Heart right ventricle (tissue), 16 donors: Measurements from ENCODE around the gene SLC4A7. TPM values are rescaled to one million over a fixed set of nuclear protein-coding genes. Genes with fewer than 3 reads are reported as not detected.

Experiments
- ATAC-seq, 8 donors: fragments of 200-7000 bp; cut with Tn5 transposase; one replicate each; pipeline ENCODE4 v1.9.1; 2020; ENCODE audit warnings: mild to moderate bottlenecking in 8 of 8, moderate library complexity in 8 of 8, moderate number of reproducible peaks in 1 of 8
- DNase-seq, 2 donors: peaks; one replicate each; pipeline ENCODE4 v3.0.0-alpha.2; 2020
- H3K27ac ChIP-seq, 10 donors: fragments of 200-600 bp; sonication (generic) in 2 of 10; one replicate each; pipeline versions ENCODE4 v1.5.0 to v1.8.0; 2020 to 2022; ENCODE audit warnings: mild to moderate bottlenecking in 3 of 10
- H3K27me3 ChIP-seq, 7 donors: fragments of 200-600 bp; one replicate each; pipeline ENCODE4 v1.8.0; 2021 to 2022; ENCODE audit warnings: mild to moderate bottlenecking in 2 of 7
- H3K36me3 ChIP-seq, 9 donors: fragments of 200-600 bp; sonication (generic) in 1 of 9; one replicate each; pipeline versions ENCODE4 v1.5.0 to v1.8.0; 2020 to 2022; ENCODE audit warnings: mild to moderate bottlenecking in 2 of 9
- H3K4me1 ChIP-seq, 9 donors: fragments of 200-600 bp; sonication (generic) in 1 of 9; one replicate each; pipeline versions ENCODE4 v1.5.0 to v1.8.0; 2020 to 2022; ENCODE audit warnings: mild to moderate bottlenecking in 4 of 9
- H3K4me3 ChIP-seq, 10 donors: fragments of 200-600 bp; sonication (generic) in 2 of 10; one replicate each; pipeline versions ENCODE4 v1.5.0 to v1.8.0; 2020 to 2022; ENCODE audit warnings: mild to moderate bottlenecking in 7 of 10, moderate library complexity in 2 of 10
- H3K9me3 ChIP-seq, 11 donors: fragments of 200-600 bp in 10 of 11; sonication (generic) in 2 of 11; one replicate each; pipeline versions ENCODE4 v1.5.0 to v1.8.0; 2013 to 2022; ENCODE audit warnings: mild to moderate bottlenecking in 2 of 11, control low read depth in 1 of 11, moderate library complexity in 1 of 11
- WGBS, 2 donors: extraction: QIAGEN DNeasy Blood & Tissue Kit; methylation state at CpG; one replicate each; pipeline ENCODE4 v1.1.7; 2013; ENCODE audit warnings: inconsistent platforms in 1 of 2; 5-methylcytosine and 5-hydroxymethylcytosine counted together
- intact Hi-C, 10 donors: fragments of 100-400 bp; cut with DNase I; formaldehyde crosslinking; loops; one replicate each; pipeline versions ENCODE4 v1.11.1 to v1.14.2; 2022
- polyA plus RNA-seq, 2 donors: library from polyadenylated mRNA; stranded (reverse); fragments of 200-250 nt; gene quantifications; one replicate each; pipeline ENCODE4 v1.2.3, GENCODE V29; 2013
- total RNA-seq, 10 donors: library from RNA; stranded (reverse); fragmentation: NEBNext Ultra II Directional in 3 of 10; extraction: Animal tissue kit (Norgen Biotek cat#: 25700) in 3 of 10; gene quantifications; one replicate each; pipeline versions ENCODE4 v1.2.1 to v1.2.4, GENCODE V29; 2021 to 2023
- TF ChIP-seq, protein P1 (sequence below), 9 donors: fragments of 200-600 bp; sonication (generic) in 2 of 9; IDR thresholded peaks; one replicate each; pipeline versions ENCODE4 v1.5.0 to v1.8.0; 2021 to 2022; ENCODE audit warnings: antibody characterized with exemption in 9 of 9, mild to moderate bottlenecking in 5 of 9, moderate library complexity in 1 of 9
- donor health status: Arrhythmogenic right ventricular cardiomyopathy.
- donor health status: ischemic (EF 13 %, LVEDD 7.1; RV severe dilation, severe dysfunction).
- donor health status: healthy with polysubstance abuse.
- donor health status: DM: no; HTN: yes; CAD: no.
- donor health status: DM: no; HTN: no; CAD: no.
- donor health status: ischemic (EF 25% LVEDD 6.9; RV normal size, moderate dysfunction).
- donor health status: ischemic (EF 25% LVEDD 5.7; RV mildly dilated, moderate dysfunction).
- donor health status: healthy.
- donor health status: DM: yes; HTN: yes; CAD: no.
- donor health status: Ischemic cardiomyopathy.
- donor health status: ischemic (EF 35%, LVEDD 5.7; RV mildly dilated, moderate dysfunction).
- donor health status: nonischemic (EF 11% LVEDD 7.7; RV severe dilation, severe dysfunction).
- donor health status: DM: yes; HTN: yes; CAD: no.
- donor health status: PGD.
- donor health status: ischemic (EF 29% LVEDD 5.4; RV normal size, mild dysfunction).
- donor health status: nonischemic (EF 23%, LVEDD 6.1; RV moderate dilation, normal function).

The SLC4A7 gene
- total and polyA plus RNA-seq, 12 donors, result 3.0 to 18.7 (median 11.8) TPM

DNA sequence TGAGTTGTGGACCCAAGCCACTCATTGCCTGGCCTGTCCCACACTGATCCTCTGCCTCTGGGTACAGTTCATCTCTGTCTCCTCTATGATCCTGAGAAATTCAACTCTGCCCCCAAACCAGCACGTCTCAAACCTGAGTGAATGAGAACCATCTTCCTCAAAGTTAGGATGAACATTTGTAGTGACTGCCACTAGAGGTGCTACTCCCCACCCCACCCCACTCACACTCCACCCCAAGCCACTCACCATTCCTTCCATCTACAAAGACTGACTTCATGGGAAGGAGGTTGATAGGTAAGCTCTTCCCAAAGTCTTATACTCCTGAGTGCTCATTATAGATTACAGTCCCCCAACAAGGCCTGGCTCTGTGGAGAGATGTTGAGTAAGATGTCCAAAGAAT is 158.8 kb downstream of the SLC4A7 start:
- intact Hi-C loops, result no loop called here
- peaks cover 0 to 27% (median 8%) of the 10 kb centered on the region in 9 donors for H3K4me1 ChIP-seq
- TF ChIP-seq, protein P1, sequence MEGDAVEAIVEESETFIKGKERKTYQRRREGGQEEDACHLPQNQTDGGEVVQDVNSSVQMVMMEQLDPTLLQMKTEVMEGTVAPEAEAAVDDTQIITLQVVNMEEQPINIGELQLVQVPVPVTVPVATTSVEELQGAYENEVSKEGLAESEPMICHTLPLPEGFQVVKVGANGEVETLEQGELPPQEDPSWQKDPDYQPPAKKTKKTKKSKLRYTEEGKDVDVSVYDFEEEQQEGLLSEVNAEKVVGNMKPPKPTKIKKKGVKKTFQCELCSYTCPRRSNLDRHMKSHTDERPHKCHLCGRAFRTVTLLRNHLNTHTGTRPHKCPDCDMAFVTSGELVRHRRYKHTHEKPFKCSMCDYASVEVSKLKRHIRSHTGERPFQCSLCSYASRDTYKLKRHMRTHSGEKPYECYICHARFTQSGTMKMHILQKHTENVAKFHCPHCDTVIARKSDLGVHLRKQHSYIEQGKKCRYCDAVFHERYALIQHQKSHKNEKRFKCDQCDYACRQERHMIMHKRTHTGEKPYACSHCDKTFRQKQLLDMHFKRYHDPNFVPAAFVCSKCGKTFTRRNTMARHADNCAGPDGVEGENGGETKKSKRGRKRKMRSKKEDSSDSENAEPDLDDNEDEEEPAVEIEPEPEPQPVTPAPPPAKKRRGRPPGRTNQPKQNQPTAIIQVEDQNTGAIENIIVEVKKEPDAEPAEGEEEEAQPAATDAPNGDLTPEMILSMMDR (IDR thresholded peaks at IDR 0.05), result no peak
- H3K9me3 ChIP-seq, result peaks cover 0 to 8% (median 0%) of the 10 kb centered on the region in 11 donors
- H3K27me3 ChIP-seq, result no peaks in the 10 kb centered on the region
- no peaks in the 10 kb centered on the region for H3K36me3 ChIP-seq
- WGBS, 2 donors, result 71 to 96% methylated on average over 1 of the region's 1 CpG
- no peak overlapping the region for H3K4me3 ChIP-seq
- peak overlapping the region in 3 of 10 donors; percentile 55 to 73 (median 72) for H3K27ac ChIP-seq
- ATAC-seq (no peak), DNase-seq (no peak)

DNA sequence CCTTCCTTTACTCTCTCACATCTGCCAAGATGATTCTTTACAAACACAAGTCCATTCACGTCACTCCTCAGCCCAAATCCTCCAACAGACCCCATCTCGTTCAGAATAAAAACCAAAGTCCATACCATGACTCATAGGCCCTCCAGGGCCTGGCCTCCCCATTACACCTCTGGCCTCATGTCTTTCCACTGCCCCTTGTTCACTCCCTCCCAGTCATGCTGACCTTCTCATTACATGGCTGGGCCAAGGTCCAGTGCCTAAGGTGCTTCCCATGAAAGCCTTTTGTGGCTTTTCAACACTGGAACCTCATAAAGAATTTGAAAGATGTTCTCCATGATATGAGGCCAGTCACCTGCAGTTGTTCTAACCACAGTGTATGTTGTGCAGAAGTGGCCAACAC is 159.5 kb downstream of the SLC4A7 start:
- TF ChIP-seq, protein P1 (IDR thresholded peaks at IDR 0.05), result no peak
- DNase-seq (no peak), ATAC-seq (no peak)
- peaks cover 0 to 34% (median 8%) of the 10 kb centered on the region in 9 donors for H3K4me1 ChIP-seq
- H3K4me3 ChIP-seq, result no peak overlapping the region
- intact Hi-C loops, result no loop called here
- H3K27ac ChIP-seq, result no peak overlapping the region
- WGBS, 2 donors, result 85 to 88% methylated on average over 2 of the region's 2 CpGs
- H3K36me3 ChIP-seq, result no peaks in the 10 kb centered on the region
- peaks cover 0 to 8% (median 0%) of the 10 kb centered on the region in 11 donors for H3K9me3 ChIP-seq
- H3K27me3 ChIP-seq, result no peaks in the 10 kb centered on the region

DNA sequence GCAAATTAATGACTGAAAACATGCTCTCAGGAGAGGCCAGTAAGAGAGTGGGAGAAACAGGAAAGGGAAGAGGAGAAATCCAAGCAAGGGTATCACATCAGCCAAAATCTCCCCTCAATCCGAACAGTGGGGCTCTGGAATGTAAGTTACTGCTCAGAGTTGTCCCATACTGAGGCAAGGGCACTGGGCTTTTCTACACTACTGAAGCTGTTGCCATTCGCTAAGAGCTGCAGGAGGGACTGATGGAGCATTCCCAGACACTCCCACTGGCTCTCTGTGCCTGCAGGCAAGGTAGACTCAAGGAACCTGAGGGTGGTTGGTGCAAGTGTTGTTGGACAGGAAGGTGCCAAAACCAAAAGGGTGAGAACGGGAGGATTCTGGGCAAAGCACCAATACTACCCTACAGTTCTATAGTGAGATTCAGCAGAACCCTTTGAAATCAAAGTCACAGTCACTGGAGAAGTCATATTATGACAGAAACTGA is 161.1 kb downstream of the SLC4A7 start:
- WGBS, 2 donors, result 53 to 64% methylated on average over 3 of the region's 3 CpGs
- H3K27me3 ChIP-seq, result no peaks in the 10 kb centered on the region
- peaks cover 0 to 34% (median 8%) of the 10 kb centered on the region in 9 donors for H3K4me1 ChIP-seq
- no peak overlapping the region for H3K4me3 ChIP-seq
- TF ChIP-seq, protein P1 (IDR thresholded peaks at IDR 0.05), result no peak
- no peaks in the 10 kb centered on the region for H3K9me3 ChIP-seq
- DNase-seq, result no peak
- H3K36me3 ChIP-seq, result no peaks in the 10 kb centered on the region
- H3K27ac ChIP-seq, result no peak overlapping the region
- intact Hi-C loops, result no loop called here
- no peak for ATAC-seq

Other genes with a start within 250 kb of the SLC4A7 start
- 10 to 100 TPM in 4 of 10 donors, 1 to 10 TPM in 6; 3.1 to 17.5 (median 8.6) TPM for gene NEK10, start 115.0 kb downstream of the SLC4A7 start, total RNA-seq
- 1 to 10 TPM in 1 of 2 donors, under 1 TPM in 1; 0.36 to 5.6 TPM for gene NEK10, start 115.0 kb downstream of the SLC4A7 start, polyA plus RNA-seq
- gene EOMES, start 237.9 kb upstream of the SLC4A7 start, total RNA-seq, result under 1 TPM in 7 of 10 donors, not detected in 3; 0.09 to 0.76 (median 0.19) TPM
- under 1 TPM; 0.01 to 0.07 TPM for gene EOMES, start 237.9 kb upstream of the SLC4A7 start, polyA plus RNA-seq